Neuronal stem cell (in vitro differentiated cells): ENCODE measurements around the gene SAP30L.

Experiments
- DNase-seq: peaks from one replicate; pipeline ENCODE4 v3.0.0-alpha.2; 2013; ENCODE audit warnings: low spot score
- H2AFZ ChIP-seq: one replicate; pipeline ENCODE4 v1.6.1; 2013; ENCODE audit warnings: mild to moderate bottlenecking, low read length, inconsistent platforms
- H2AK5ac ChIP-seq: 2 replicates; pipeline ENCODE4 v1.6.1; 2013; ENCODE audit warnings: low read depth, mild to moderate bottlenecking, inconsistent platforms, low read length, moderate library complexity, mixed read lengths
- H2BK120ac ChIP-seq: 2 replicates; pipeline ENCODE4 v1.6.1; 2013; ENCODE audit warnings: low read depth, mild to moderate bottlenecking, inconsistent platforms, low read length, moderate library complexity, mixed read lengths
- H2BK12ac ChIP-seq: one replicate; pipeline ENCODE4 v1.6.1; 2013; ENCODE audit warnings: low read length, inconsistent platforms
- H2BK15ac ChIP-seq: 2 replicates; pipeline ENCODE4 v1.6.1; 2013; ENCODE audit warnings: mild to moderate bottlenecking, low read length, inconsistent platforms, mixed read lengths
- H2BK5ac ChIP-seq: one replicate; pipeline ENCODE4 v1.6.1; 2013; ENCODE audit warnings: inconsistent platforms, mild to moderate bottlenecking, low read length, moderate library complexity
- H3K14ac ChIP-seq: one replicate; pipeline ENCODE4 v1.6.1; 2013; ENCODE audit warnings: low read length, inconsistent platforms
- H3K18ac ChIP-seq: 2 replicates; pipeline ENCODE4 v1.6.1; 2013; ENCODE audit warnings: low read length, inconsistent platforms
- H3K23ac ChIP-seq: 2 replicates; pipeline ENCODE4 v1.6.1; 2013; ENCODE audit warnings: low read depth, mild to moderate bottlenecking, mixed read lengths, low read length, inconsistent platforms; ENCODE audit not compliant: poor library complexity
- H3K27ac ChIP-seq: replicated peaks from 3 replicates; pipeline ENCODE4 v1.5.1; 2013; ENCODE audit warnings: low read length, inconsistent platforms
- H3K27me3 ChIP-seq, 3 experiments: 2 replicates each; pipeline ENCODE4 v1.6.1; 2013; ENCODE audit warnings: low read length in 3 of 3, mild to moderate bottlenecking in 2 of 3, inconsistent platforms in 1 of 3, low read depth in 1 of 3, mixed read lengths in 1 of 3, moderate library complexity in 1 of 3; ENCODE audit not compliant: control insufficient read depth in 3 of 3, insufficient read depth in 3 of 3
- H3K36me3 ChIP-seq, 2 donors: replicated peaks in 1 of 2; 2 replicates each; pipeline ENCODE4 v1.6.1; 2013; ENCODE audit warnings: low read length in 2 of 2; ENCODE audit not compliant: control insufficient read depth in 2 of 2, insufficient read depth in 2 of 2
- H3K4ac ChIP-seq: 2 replicates; pipeline ENCODE4 v1.6.1; 2013; ENCODE audit warnings: inconsistent platforms, mild to moderate bottlenecking, low read length, moderate library complexity
- H3K4me1 ChIP-seq, 2 donors: 1 replicate in 1 of 2; 2 replicates in 1 of 2; pipeline ENCODE4 v1.6.1; 2013; ENCODE audit warnings: low read length in 2 of 2, low read depth in 1 of 2; ENCODE audit not compliant: control insufficient read depth in 2 of 2, insufficient read depth in 1 of 2
- H3K4me2 ChIP-seq: one replicate; pipeline ENCODE4 v1.6.1; 2013; ENCODE audit warnings: mild to moderate bottlenecking, low read length, inconsistent platforms; ENCODE audit not compliant: insufficient read depth, poor library complexity, severe bottlenecking
- H3K4me3 ChIP-seq, 2 donors: 2 replicates each; pipeline ENCODE4 v1.5.1; 2013; ENCODE audit warnings: low read length in 2 of 2, mild to moderate bottlenecking in 2 of 2, inconsistent platforms in 1 of 2, moderate library complexity in 1 of 2
- H3K79me1 ChIP-seq: one replicate; pipeline ENCODE4 v1.6.1; 2013; ENCODE audit warnings: low read depth, mild to moderate bottlenecking, inconsistent platforms, low read length, moderate library complexity
- H3K9ac ChIP-seq: one replicate; pipeline ENCODE4 v1.6.1; 2013; ENCODE audit warnings: mild to moderate bottlenecking, low read depth, low read length, inconsistent platforms; ENCODE audit not compliant: poor library complexity
- H3K9me3 ChIP-seq, 2 donors: replicated peaks in 1 of 2; 2 replicates each; pipeline versions ENCODE3 to v1.6.1; 2013; ENCODE audit warnings: low read length in 2 of 2, mild to moderate bottlenecking in 2 of 2, inconsistent platforms in 1 of 2, low read depth in 1 of 2, mixed read lengths in 1 of 2, moderate library complexity in 1 of 2; ENCODE audit not compliant: control insufficient read depth in 2 of 2, insufficient read depth in 1 of 2
- H4K8ac ChIP-seq: one replicate; pipeline ENCODE4 v1.6.1; 2013; ENCODE audit warnings: low read depth, mild to moderate bottlenecking, inconsistent platforms, low read length, moderate library complexity
- H4K91ac ChIP-seq: one replicate; pipeline ENCODE4 v1.6.1; 2013; ENCODE audit warnings: low read length, low read depth, mild to moderate bottlenecking, inconsistent platforms; ENCODE audit not compliant: poor library complexity
- WGBS, 2 donors: extraction: QIAGEN DNeasy Blood & Tissue Kit; methylation state at CpG; one replicate each; pipeline ENCODE4 v1.1.7; 2013; ENCODE audit warnings: missing lambda C conversion rate in 2 of 2, mixed read lengths in 1 of 2; ENCODE audit not compliant: insufficient read length in 2 of 2, insufficient replicate concordance in 1 of 2; ENCODE audit errors: extremely low coverage in 2 of 2; 5-methylcytosine and 5-hydroxymethylcytosine counted together

SAP30L gene

GRCh38 chr5:154478224-154478565 lies 32.4 kb downstream of the SAP30L start, which contains the start of gene HAND1:
HAND1 (minus strand) TSS chr5:154478227; CDS start chr5:154478008, 219 bp downstream.
- H3K18ac ChIP-seq = peak within 1 kb of the TSS; percentile 46
- H2AK5ac ChIP-seq = peak within 1 kb of the TSS; percentile 36
- WGBS, 2 donors = no CpG with 5 or more reads among the region's 20 CpGs
- no peak within 1 kb of the TSS for H2BK120ac ChIP-seq
- peak within 1 kb of the TSS; percentile 62 for H3K23ac ChIP-seq
- no peak within 1 kb of the TSS for H3K27ac ChIP-seq
- H4K91ac ChIP-seq = no peak within 1 kb of the TSS
- DNase-seq = peak; percentile 80
- peak within 1 kb of the TSS; percentile 73 for H3K9ac ChIP-seq
- H3K4ac ChIP-seq = no peak within 1 kb of the TSS
- peaks cover 8% of the 10 kb centered on the region in 2 donors for H3K4me1 ChIP-seq
- peaks cover 85 to 100% (median 99%) of the 10 kb centered on the region in 3 experiments for H3K27me3 ChIP-seq
- H2BK12ac ChIP-seq = no peak within 1 kb of the TSS
- peak within 1 kb of the TSS; percentile 76 for H3K4me2 ChIP-seq
- H3K79me1 ChIP-seq = no peaks in the 10 kb centered on the region
- peak within 1 kb of the TSS; percentile 79 for H2AFZ ChIP-seq
- H3K4me3 ChIP-seq = peak within 1 kb of the TSS in 1 of 2 donors; percentile 50
- H2BK15ac ChIP-seq = peak within 1 kb of the TSS; percentile 38
- no peaks in the 10 kb centered on the region for H3K9me3 ChIP-seq
- H3K14ac ChIP-seq = no peak within 1 kb of the TSS
- no peaks in the 10 kb centered on the region for H3K36me3 ChIP-seq
- H4K8ac ChIP-seq = no peak within 1 kb of the TSS
- H2BK5ac ChIP-seq = no peak within 1 kb of the TSS

GRCh38 chr5:154478752-154479159 lies 33.0 kb downstream of the SAP30L start:
- Histone ChIP-seq H3K4me1 (peaks cover 7 to 8% of the 10 kb centered on the region in 2 donors), H2BK15ac (no peak overlapping the region), H2BK5ac (no peak overlapping the region), H3K79me1 (no peaks in the 10 kb centered on the region), H2BK120ac (no peak overlapping the region), H3K27ac (no peak overlapping the region), H3K4ac (no peak overlapping the region), H3K23ac (no peak overlapping the region), H4K8ac (no peak overlapping the region), H3K36me3 (no peaks in the 10 kb centered on the region), H3K4me3 (no peak overlapping the region), H3K9me3 (no peaks in the 10 kb centered on the region), H3K18ac (peak overlapping the region; percentile 39), H2AK5ac (peak overlapping the region; percentile 36), H2BK12ac (no peak overlapping the region), H4K91ac (no peak overlapping the region), H3K14ac (no peak overlapping the region), H3K4me2 (peak overlapping the region; percentile 41), H2AFZ (peak overlapping the region; percentile 51), H3K27me3 (peaks cover 85 to 100% (median 99%) of the 10 kb centered on the region in 3 experiments), H3K9ac (peak overlapping the region; percentile 25)
- no peak for DNase-seq
- WGBS, 2 donors = no CpG with 5 or more reads among the region's 27 CpGs

DNA sequence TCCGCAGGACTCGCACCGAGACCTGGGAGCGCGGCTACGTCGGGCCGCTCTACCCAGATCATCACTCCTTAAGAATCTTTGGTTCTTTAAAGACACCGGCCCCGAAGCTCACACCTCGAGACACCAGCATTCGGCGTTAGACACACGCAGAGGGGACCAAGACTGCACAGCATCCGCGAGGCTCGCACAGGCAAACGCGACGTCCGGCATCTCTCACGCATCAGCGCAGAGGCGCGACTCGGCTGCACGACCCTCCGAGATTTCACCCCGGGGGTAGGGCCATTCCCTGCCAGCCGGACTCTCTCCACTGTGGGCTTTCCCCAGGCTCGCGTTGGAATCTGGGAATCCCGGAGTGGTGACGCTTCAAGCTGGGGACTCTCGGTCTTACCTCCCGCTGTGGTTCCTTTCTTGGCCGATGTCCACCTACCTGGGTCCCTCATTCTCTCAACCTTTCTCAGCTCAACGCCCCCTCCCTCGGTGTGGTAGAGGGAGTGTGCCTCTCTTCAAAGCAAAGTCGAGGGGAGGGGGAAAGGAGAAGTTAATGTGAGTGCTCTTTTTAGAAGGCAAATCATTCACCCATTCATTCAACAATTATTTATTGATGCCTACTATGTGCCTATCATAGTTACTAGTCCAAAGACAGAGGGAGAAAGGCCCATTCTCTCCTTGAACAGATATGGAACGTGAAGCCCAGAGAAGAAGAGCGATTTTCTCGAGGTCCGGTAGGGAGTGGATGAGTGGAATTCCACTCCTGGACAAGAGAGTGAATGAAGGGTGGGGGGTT lies 33.6 kb downstream of the SAP30L start:
- Histone ChIP-seq H3K27me3 (peaks cover 86 to 100% (median 99%) of the 10 kb centered on the region in 3 experiments), H3K4ac (no peak overlapping the region), H2BK5ac (no peak overlapping the region), H3K4me3 (peak overlapping the region in 1 of 2 donors; percentile 9), H3K9ac (no peak overlapping the region), H2BK120ac (no peak overlapping the region), H3K9me3 (no peaks in the 10 kb centered on the region), H4K91ac (no peak overlapping the region), H2BK12ac (no peak overlapping the region), H3K23ac (peak overlapping the region; percentile 29), H3K4me1 (peaks cover 7 to 8% of the 10 kb centered on the region in 2 donors), H4K8ac (no peak overlapping the region), H2AFZ (peak overlapping the region; percentile 51), H3K14ac (no peak overlapping the region), H2BK15ac (peak overlapping the region; percentile 66), H3K27ac (no peak overlapping the region), H3K4me2 (peak overlapping the region; percentile 41), H3K79me1 (no peaks in the 10 kb centered on the region), H2AK5ac (peak overlapping the region; percentile 36), H3K18ac (peak overlapping the region; percentile 15), H3K36me3 (no peaks in the 10 kb centered on the region)
- no peak for DNase-seq
- no CpG with 5 or more reads among the region's 44 CpGs for WGBS, 2 donors

GRCh38 chr5:154479944-154480750 lies 34.4 kb downstream of the SAP30L start:
- H2AFZ ChIP-seq = no peak overlapping the region
- no peaks in the 10 kb centered on the region for H3K9me3 ChIP-seq
- H2BK12ac ChIP-seq = no peak overlapping the region
- no peak overlapping the region for H4K8ac ChIP-seq
- no peak overlapping the region for H3K9ac ChIP-seq
- H3K14ac ChIP-seq = no peak overlapping the region
- H2AK5ac ChIP-seq = no peak overlapping the region
- H3K27ac ChIP-seq = no peak overlapping the region
- peaks cover 85 to 100% (median 99%) of the 10 kb centered on the region in 3 experiments for H3K27me3 ChIP-seq
- H2BK5ac ChIP-seq = no peak overlapping the region
- no peak overlapping the region for H2BK120ac ChIP-seq
- H2BK15ac ChIP-seq = no peak overlapping the region
- no peak overlapping the region for H3K18ac ChIP-seq
- no peaks in the 10 kb centered on the region for H3K36me3 ChIP-seq
- H3K4ac ChIP-seq = no peak overlapping the region
- H3K4me2 ChIP-seq = no peak overlapping the region
- H3K4me3 ChIP-seq = no peak overlapping the region
- no peak overlapping the region for H3K23ac ChIP-seq
- H3K4me1 ChIP-seq = peaks cover 7 to 8% of the 10 kb centered on the region in 2 donors
- no peak for DNase-seq
- no peak overlapping the region for H4K91ac ChIP-seq
- no peaks in the 10 kb centered on the region for H3K79me1 ChIP-seq
- WGBS, 2 donors = no CpG with 5 or more reads among the region's 31 CpGs
